Measurements from ENCODE around the gene ETV6.

The ETV6 gene

DNA sequence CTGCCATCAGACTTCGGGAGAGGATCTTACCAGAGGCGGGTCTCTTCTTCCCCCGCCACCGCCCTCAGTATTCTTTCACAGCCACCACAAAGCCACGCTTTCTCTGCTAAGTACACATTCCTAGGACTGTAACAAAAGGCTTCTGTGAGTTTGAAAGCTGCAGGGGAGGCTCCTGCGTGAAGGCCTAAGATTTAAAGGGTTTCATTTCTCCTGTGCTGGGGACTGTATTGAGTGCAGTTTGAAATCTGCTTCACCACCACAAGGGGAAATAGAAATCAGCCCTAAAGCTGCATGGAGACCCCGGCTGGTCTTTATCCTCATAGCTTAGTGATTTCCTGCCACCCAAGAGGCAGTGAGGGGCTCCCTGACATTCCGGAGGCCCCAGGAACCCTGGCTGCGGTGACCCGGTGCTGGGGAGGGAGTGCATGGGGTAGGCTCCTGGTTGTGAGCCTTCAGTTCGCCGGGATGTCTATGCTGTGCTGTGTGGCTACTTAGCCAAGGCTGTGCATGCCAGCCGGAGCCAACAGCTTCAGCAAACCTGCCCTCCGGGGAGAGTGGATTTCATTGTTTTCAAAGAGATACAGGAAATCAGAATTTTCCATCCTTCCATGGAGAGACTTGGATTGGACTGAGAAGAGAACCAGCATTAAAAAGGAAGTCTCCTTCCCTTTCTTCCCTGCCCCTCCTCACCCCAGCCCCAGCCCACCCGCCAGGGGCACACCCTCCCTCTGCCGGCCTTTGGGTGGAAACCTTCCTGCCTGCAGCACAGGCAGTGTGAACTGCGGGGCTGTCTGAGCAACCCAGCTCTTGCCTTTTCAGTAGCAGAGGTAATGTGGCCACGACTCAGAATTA, 163.3 kb downstream of the ETV6 start:
- DNase-seq: peak; percentile 46

DNA sequence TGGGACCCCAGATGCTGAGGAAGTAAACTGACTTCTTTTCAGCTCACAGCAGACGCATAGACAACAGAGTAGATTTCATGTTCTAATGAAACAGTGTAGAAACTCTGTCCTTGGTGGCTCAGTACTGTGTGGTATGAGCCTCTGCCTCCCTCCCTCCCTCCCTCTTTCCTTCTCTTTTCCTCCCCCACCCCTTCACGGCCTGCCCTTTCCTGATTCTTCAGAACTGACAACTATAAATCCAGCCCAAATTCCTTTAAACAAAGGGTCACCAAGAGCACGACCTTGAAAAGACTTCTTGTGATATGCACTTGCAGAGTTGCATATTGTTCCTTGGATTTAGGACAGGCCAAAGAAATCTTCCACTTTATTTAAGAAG, 164.0 kb downstream of the ETV6 start:
- DNase-seq: no peak

DNA sequence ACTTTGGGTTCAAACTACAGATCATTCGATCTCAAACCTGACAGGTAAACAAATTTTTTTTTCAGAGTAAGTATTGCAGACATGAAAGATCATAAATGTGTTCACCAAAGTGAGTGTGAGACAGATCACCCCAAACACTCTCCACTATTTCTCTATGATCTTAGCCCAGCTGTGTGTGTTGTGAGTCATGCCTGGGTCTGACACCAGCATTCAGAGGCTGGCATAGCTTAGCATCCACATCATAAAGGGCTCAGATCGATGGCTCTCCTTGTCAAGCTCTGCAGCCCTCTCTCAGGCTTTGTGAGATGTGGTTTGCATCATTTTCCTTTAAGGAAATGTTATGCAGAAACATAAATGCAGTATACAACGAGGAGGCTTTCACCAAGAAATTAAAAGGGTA, 164.9 kb downstream of the ETV6 start:
- no peak for DNase-seq

DNA sequence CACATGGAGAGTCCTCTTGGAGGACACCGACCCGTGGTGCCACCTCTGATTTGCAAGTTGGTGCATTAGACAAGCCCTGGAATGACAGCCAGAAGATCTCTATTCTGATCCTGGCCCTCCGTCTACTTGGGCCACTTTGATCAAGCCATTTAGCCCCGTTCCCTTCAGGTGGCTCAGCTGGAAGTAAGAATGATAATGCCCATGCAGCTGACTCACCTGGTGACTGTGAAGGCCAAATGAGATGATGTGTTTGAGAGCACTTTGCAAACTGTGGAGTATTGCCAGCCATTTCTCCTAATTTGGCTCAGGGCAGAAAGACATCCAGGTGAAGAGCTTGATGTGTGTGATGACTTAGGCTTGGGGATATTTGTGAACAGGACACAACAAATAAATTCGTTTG, 165.9 kb downstream of the ETV6 start:
- DNase-seq: no peak

DNA sequence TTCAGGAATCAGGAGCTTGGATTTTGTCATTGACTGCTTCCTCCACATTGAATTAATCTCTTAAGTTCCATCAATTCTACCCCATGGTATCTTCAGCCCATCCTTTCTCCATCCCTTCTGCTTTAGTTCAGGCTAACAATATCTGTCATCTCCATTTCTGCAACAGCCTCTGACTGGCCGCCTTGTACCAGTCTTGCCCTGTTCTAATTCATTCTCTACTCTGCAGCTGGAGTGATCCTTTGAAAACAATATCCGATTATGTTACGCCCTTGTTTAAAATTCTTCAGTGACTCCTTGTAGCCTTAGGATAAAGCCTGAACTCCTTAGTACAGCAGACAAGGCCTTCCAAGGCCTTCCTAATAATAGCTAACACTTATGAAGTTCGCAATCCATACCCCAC, 170.2 kb downstream of the ETV6 start:
- DNase-seq: no peak

DNA sequence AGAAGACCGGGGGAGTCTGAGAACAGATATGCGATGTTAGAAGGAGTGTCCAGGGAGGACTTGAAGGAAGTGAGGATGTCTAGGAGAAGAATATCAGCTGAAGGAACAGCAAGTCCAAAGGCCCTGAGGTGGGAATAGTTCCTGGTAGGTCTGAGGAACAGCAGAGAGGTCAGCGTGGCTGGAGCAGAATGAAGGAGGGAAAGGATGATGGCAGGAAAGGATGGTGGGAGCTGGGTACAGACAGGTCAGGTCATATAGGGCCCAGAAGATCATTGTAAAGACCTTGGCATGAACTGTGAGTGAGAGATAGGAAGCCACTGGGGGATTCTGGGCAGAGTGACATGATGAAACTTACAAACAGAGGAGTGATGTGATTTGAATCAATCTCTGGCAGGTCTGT, 171.0 kb downstream of the ETV6 start:
- no peak for DNase-seq

DNA sequence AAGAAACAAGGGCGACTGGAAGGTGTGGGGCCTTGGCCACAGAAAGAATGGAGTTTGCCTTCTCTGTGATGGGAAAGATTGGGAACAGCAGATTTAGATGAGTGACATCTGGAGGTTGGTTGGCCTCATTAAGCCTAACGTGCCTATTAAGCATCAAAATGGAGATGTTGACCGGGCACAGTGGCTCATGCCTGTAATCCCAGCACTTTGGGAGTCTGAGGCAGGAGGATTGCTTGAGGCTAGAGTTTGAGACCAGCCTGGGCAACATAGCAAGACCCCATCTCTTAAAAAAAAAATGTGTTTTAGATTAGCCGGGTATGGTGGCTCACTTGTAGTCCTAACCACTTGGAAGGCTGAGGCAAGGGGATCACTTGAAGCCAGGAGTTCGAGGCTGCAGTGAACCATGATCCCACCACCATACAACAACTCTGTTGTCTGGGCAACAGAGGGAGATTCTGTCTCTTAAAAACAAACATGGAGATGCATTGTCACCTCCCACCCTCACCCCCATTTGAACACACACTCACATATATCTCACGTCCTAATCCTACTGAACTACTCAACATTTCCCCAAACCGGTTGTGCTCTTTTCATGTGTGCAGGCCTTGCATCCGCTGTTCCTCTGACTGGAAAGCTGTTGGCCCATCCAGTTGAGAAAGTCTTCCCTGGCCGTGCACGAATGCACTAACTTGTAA, 172.1 kb downstream of the ETV6 start:
- no peak for DNase-seq

DNA sequence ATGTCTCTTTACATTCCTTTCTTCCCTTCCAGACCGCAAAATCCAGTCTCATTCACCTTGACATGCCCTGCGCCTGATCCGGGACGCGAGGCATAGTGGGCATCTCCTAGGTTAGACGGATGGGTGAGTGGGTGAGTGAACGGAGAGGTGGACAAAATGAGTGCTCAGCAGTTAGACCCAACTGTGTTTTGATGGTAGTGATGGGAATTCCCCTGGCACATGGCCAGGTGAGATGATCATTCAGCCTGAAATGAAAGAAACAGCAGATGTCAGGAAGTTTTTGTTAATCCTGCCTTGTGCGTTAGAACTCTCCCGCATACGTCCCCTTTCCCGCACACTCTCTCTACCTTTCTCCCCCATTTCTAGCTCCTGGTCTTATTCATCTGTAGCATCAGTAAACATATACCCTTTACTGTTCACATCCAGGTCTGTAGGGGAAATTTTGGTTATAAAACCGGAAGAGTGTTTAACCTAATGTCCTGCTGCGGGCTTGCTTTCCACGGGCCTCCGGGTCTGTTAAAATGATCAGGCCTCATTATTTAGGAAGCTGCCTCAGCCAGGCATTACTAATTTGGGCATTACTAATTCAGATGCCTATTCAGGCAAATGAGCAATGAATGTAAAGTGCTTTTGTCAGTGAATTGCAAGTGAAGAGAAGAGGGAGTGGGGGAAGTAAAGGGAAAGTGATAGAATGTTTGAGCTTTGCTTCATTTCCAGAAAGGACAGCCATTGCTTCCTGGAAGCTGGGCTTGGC, 172.8 kb downstream of the ETV6 start:
- no peak for DNase-seq

DNA sequence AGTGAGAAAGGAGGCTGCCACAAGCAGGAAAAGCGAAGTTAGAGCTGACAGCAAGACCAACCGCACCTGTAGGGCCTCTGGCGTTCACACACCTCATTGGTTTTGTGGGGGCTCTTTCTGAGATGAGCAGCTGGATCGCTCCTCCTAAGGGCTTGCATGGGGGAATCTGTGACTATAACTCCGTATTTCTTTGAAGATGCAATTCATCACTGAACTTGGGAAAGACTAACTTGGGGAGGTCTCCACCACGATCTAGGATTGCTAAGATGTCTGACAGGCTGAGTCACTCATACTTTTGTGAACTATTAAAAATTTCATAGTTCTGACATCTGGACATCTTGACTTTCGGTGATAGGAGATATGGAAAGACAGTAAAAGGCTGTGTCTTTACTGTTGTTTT, 173.6 kb downstream of the ETV6 start:
- DNase-seq: no peak

DNA sequence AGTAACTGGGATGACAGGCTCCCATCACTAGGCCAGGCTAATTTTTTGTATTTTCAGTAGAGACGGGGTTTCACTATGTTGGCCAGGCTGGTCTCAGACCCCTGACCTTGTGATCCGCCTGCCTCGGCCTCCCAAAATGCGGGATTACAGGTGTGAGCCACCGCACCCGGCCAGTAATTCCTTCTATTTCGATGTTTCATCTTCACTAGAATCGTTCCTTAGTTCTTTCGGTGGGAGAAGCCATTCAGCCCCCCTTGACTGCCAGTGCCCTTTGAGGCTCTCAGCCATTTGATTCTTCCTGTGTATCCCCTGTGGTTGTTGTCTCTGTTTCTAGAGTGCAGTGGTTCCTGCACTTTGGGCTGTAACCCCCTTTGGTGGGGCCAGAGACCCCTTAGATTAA, 174.1 kb downstream of the ETV6 start:
- no peak for DNase-seq

DNA sequence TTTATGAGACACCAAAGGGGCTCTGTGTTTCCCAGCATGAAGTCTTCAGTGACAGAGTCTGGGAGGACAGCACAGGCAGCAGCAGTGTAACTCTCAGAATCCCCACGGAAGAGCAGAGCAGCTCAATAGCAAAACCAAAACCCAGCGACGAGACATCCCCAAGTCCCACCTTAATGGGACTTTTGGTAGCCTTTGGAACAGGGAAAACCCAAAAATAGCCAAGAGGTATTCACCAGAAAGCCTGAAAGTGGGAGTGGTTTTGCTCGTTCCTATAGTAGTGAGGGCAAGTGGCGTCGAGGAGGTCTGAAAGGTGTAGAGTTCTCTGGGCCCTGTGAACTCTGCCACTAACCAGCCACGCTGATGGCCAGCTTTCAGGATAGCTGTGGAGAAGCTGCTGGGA, 174.6 kb downstream of the ETV6 start:
- no peak for DNase-seq

DNA sequence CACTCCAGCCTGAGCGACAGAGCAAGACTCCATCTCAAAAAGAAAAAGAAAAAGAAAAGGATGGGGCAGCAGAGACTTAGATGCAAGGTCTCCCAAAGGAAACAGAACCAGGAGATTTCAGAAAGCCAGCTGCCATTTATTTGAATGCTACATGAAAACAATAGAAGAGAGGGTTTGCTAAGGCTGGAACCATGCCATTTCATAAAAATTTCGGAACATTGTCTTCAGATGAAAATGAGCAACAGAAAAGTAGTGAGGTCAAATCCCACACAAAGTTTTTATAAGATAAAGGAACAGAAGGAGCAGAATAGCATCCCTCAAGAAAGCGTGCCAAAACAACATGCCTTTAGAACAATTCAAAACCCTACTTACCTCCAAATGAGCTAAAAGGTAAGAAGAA, 175.3 kb downstream of the ETV6 start:
- no peak for DNase-seq

DNA sequence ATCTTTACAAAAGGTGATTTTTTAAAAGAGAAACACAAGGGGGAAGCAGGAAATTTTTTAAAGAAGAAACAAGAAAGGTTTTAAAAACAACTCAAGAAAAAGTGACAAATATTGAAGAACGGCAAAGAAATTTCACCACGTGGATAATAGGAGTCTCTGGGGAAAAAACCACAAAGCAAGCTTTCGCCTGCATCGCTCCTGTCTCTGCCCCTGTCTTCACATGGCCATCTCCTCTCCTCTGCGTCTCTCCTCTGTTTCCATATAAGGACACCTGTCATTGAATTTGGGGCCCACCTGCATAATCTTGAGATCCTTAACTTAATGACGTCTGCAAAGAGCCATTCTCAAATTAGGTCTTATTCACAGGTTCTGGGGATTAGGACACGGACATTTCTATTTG, 175.8 kb downstream of the ETV6 start:
- DNase-seq: no peak

DNA sequence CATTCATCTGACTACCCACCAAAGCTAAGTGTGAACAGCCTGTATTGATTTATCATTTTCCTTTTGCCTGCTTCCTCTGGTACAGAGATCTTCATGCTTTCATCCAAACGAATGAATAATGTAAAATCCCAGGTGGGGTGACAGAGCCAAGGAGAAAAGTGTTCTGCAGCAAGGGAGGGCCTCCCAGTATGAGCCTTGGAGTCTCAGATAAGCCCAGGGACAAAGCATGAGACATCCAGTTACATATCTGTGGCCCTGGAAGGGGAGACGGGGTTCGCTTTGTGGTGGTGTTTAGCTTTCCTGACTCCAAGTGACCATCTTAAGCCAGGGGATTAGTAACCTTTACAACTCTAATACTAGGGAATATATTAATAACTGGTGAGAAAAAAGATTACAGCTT, 177.1 kb downstream of the ETV6 start:
- no peak for DNase-seq

DNA sequence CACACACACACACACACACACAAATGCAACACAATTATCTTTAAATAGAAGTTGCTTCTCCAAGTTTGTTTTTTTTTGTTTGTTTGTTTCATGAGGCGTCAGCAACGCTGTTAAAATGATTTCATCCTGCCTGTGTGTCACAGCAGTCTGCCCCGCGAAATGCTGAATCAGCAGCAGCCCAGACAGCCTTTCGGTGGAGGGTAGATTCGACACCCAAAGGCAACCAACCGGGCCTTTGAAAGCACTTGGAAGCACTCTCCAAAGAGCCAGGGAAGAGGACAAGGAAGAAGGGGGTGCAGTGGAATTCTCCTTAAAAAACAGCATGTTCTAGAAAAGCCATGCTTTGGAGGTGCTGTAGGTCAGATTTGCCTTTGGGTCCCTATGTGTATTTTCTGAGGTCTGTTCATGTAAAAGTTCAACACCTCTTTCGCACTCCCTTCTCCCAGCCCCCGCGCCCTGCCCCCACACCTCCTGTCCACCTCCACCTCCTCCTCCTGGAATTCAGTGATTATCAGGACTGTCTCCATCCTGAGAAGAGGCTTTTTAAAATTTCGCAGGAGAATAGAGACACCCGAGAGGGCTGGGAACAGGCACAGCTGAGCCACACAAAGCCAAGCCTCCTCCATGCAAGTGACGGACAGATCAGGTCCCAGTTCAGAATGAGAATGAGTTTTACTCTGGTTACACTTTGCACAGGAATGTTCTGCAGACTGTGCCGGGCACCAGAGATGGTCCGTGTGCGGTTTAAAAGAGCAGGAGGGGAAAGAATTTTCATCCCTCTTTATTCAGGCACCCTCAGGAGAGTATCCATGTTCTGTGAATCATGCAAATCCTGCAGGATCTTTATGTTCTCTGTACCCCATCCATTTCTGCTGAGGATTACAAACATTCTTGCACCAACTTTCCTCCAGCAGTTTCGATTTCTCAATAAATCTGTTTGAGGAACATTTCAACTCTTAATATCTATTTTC, 177.9 kb downstream of the ETV6 start:
- DNase-seq: no peak

DNA sequence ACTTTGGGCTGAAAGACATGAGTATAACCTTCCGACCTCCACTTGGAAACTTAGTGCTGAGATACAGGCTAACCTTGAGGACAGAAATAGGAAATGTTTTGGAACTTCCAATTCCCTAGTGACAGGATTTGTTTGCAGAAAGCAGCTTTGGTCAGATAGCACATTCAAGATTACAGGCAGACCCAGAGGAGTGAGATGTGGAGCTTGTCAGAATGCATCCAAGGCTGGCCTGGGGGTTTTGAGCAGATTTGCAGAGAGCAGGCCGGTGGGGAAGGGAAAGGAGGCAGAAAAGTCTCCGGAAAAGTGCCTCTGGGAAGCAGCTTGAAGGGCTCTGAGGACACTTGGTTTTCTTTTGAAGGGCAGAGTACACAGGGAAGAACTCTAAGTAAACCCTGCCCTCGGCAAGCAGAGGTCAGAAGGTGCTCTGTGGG, 180.3 kb downstream of the ETV6 start:
- no peak for DNase-seq

DNA sequence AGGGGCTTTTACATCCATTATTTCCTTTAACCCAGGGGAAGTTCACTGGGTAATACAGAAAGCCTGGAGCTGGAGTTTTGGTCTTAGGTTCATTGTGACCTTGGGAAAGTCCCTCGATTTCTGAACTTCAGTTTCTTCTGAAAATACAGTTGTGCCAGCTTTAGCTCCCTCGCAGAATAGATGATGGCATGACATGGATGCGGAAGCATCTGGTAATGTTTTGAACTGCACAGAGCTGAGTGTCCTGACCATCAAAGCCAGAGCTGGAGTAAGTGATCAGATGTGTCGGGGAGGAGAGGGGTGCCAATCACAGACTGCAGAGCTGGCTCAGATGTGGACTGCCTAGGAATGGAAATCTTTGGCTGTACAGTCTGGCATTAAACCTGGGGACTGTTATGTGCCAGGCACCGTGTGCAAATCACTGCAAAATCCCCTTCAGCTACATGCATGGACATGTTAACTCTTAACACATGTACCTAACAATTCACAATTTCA, 180.9 kb downstream of the ETV6 start:
- DNase-seq: no peak

DNA sequence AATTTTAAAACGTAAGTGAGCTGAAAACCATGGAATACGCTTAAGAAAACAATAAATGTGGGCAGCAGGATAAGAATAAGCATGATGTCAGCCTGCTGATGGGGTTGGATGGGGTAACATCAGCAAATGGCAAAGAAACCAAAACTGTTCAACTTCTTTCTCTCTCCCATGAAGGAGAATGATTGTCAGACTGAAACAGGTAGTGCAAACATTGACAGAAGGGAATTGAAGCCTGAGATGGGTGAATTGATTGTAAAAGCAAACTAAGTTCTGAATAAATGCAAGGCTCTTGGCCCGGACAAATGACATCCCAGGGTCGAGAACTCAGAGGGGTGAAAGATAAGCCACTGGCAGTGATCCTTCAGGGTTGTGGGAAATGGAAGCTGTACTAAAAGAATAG, 182.6 kb downstream of the ETV6 start:
- no peak for DNase-seq

DNA sequence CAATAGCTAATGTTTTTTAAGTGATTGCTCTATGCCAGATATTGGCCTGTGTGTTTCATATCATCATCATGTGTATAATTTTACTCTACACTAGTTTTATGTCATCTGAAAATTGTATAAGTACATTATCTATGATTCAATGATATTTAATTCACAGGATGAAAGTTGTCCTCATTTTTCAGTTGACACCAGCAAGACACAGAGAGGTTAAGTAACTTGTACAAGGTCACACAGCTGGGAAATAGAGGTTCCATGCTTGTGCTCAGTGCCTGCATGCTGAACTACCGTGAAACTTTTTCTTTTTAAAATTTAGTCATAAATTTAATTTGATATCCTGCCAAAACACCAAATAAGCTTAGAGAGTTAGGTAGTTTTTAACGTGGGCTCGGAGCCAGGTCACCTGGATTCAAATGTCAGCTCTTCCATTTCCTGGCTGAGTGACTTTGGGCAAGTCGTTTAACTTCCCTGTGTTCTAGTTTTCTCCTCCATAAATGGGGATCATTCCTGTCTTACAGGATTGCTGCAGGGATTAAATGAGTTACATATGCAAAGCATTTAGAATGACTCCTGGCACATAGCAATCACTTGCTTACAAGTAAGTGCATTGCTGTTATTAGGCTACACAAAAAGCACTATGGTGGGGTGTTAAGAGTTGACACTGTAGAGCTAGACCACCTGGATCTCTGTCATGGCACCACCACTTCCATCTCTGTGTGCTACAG, 183.9 kb downstream of the ETV6 start:
- no peak for DNase-seq

DNA sequence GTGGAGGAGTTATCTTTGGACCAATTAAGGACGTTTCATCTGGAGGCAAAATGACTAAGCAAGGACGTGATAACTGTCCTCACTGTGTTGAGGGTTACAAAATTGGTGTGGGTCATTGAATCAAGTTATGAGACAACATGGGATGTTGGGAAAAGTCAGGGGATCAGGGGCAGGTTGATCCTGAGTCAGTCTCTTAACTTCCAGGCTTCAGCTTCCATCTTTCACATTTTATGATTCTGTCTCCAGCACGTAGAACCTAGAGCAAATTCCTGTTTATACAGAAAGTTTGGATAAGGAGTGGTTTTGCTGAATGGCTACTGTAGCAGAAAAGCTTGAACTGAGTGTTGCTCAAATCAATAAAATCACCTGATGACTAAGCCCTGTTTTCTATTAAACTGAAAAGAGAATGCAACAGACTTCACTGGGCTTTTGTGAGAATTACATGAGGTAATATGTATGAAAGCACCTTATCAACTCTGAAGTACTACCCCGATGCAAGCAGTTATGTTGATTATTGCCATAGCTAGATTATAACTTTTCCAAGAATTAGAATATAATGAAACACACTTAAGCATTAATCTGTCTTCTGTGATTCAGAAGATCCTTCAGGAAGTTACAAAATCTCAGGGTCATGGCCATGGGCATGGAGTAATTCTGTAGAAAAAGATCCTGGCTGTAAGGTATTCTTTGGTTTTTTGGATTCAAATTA, 184.8 kb downstream of the ETV6 start:
- no peak for DNase-seq

DNA sequence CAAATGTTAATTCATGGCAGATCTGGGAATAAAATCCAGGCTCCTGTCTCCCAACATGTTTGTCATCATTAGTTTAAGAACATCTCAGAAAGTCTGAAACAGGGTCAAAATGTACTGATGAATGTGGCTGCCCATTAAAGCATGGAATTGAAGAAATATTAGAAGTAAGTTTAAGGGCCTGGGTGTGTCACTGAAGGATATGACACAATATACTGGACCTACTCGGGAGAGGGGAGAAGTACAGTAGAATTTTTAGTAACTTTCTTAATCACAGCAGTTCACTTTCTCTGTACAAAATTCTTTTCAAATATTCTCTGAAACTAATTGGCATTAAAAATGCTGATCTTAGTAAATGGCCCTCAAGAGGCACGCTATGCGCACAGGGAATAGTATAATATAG, 185.5 kb downstream of the ETV6 start:
- DNase-seq: no peak
